Inferior parietal cortex (tissue), 1 donor: ENCODE measurements around the gene FARSB.
"Not testable (repeated sequence)": the region's sequence is repeated elsewhere in the genome, so short reads cannot be mapped to it uniquely, and the experiment has no call there.

Source experiments
- DNase-seq: peaks from one replicate; pipeline ENCODE4 v3.0.0-alpha.2; 2016; ENCODE audit errors: extremely low spot score

The FARSB gene

GRCh38 chr2:222604749-222605515 lies 51.0 kb downstream of the FARSB start:
- DNase-seq = no peak

- no peak for DNase-seq
Measured at GRCh38 chr2:222603501-222603900, 52.4 kb downstream of the FARSB start.

GRCh38 chr2:222598611-222599010 lies 57.3 kb downstream of the FARSB start:
- DNase-seq = no peak

GRCh38 chr2:222595581-222595980 lies 60.3 kb downstream of the FARSB start:
- DNase-seq = no peak

GRCh38 chr2:222594679-222595078 lies 61.2 kb downstream of the FARSB start:
- no peak for DNase-seq

- no peak for DNase-seq
Measured at GRCh38 chr2:222592176-222592575, 63.7 kb downstream of the FARSB start.

GRCh38 chr2:222591661-222592060 lies 64.2 kb downstream of the FARSB start:
- DNase-seq = no peak

- DNase-seq = not testable (repeated sequence)
Measured at GRCh38 chr2:222584589-222584988, 71.3 kb downstream of the FARSB start.

GRCh38 chr2:222582928-222583327 lies 73.0 kb downstream of the FARSB start:
- DNase-seq = no peak

GRCh38 chr2:222577341-222577740 lies 78.6 kb downstream of the FARSB start:
- no peak for DNase-seq

GRCh38 chr2:222576171-222577081 lies 79.5 kb downstream of the FARSB start:
- DNase-seq = no peak

- DNase-seq = no peak
Measured at GRCh38 chr2:222575618-222576017, 80.3 kb downstream of the FARSB start.

- DNase-seq = peak; percentile 49
Measured at GRCh38 chr2:222572751-222573174, 83.1 kb downstream of the FARSB start.

GRCh38 chr2:222572264-222572721 lies 83.6 kb downstream of the FARSB start:
- DNase-seq = no peak

GRCh38 chr2:222569826-222570225 lies 86.1 kb downstream of the FARSB start:
- DNase-seq = peak; percentile 35

- no peak for DNase-seq
Measured at GRCh38 chr2:222568865-222569264, 87.0 kb downstream of the FARSB start.

- no peak for DNase-seq
Measured at GRCh38 chr2:222566229-222566628, 89.7 kb downstream of the FARSB start.

GRCh38 chr2:222563936-222564335 lies 92.0 kb downstream of the FARSB start:
- DNase-seq = no peak

GRCh38 chr2:222563106-222563718 lies 92.7 kb downstream of the FARSB start:
- no peak for DNase-seq

GRCh38 chr2:222561817-222562645 lies 93.9 kb downstream of the FARSB start:
- DNase-seq = peak; percentile 58

- DNase-seq = no peak
Measured at GRCh38 chr2:222561151-222561550, 94.7 kb downstream of the FARSB start.
